Gastrocnemius medialis (tissue), 4 donors: ENCODE results near the gene WNT11. TPM values are rescaled to one million over a fixed set of nuclear protein-coding genes. Genes with fewer than 3 reads are reported as not detected.

Experiments
- ATAC-seq, 2 donors: fragments of 150-250 bp; one replicate each; pipeline ENCODE4 v1.9.1; 2016
- DNase-seq, 2 donors: peaks; one replicate each; pipeline ENCODE4 v3.0.0-alpha.2; 2019
- H3K27ac ChIP-seq, 4 donors: fragments of 200-600 bp; sonication (generic); 1 replicate in 1 of 4; 2 replicates in 3 of 4; pipeline ENCODE4 v1.5.1; 2016 to 2018; ENCODE audit warnings: mild to moderate bottlenecking in 2 of 4, moderate library complexity in 1 of 4
- H3K27me3 ChIP-seq, 3 donors: fragments of 200-600 bp; sonication (generic) in 2 of 3; 1 replicate in 1 of 3; 2 replicates in 2 of 3; pipeline versions ENCODE4 v1.5.1 to v1.6.0; 2016 to 2019; ENCODE audit warnings: mild to moderate bottlenecking in 1 of 3, moderate library complexity in 1 of 3
- H3K36me3 ChIP-seq, 2 donors: fragments of 200-600 bp; sonication (generic) in 1 of 2; one replicate each; pipeline ENCODE4 v1.5.1; 2017 to 2018
- H3K4me1 ChIP-seq, 2 donors: fragments of 200-600 bp; sonication (generic) in 1 of 2; one replicate each; pipeline ENCODE4 v1.5.1; 2016 to 2017; ENCODE audit warnings: mild to moderate bottlenecking in 2 of 2
- H3K4me3 ChIP-seq, 4 donors: fragments of 200-600 bp; sonication (generic) in 3 of 4; 1 replicate in 1 of 4; 2 replicates in 3 of 4; pipeline ENCODE4 v1.5.1; 2016 to 2019; ENCODE audit warnings: mild to moderate bottlenecking in 2 of 4
- H3K9me3 ChIP-seq, 3 donors: fragments of 200-600 bp; sonication (generic) in 2 of 3; 1 replicate in 1 of 3; 2 replicates in 2 of 3; pipeline ENCODE4 v1.5.1; 2016 to 2019
- POLR2A ChIP-seq, 2 donors: fragments of 450-650 bp; IDR thresholded peaks; one replicate each; pipeline ENCODE4 v1.6.1; 2017; ENCODE audit warnings: antibody characterized with exemption in 2 of 2, mild to moderate bottlenecking in 2 of 2, moderate library complexity in 2 of 2
- in situ Hi-C, 4 donors: fragments of 200-750 bp; cut with MboI; loops; one replicate each; pipeline versions ENCODE4 v1.15.0 to v1.8.0; 2017; ENCODE audit warnings: low sequenced_read_pairs in 4 of 4
- intact Hi-C: fragments of 100-400 bp; cut with DNase I; formaldehyde crosslinking; loops from one replicate; pipeline ENCODE4 v1.15.1; 2023; ENCODE audit warnings: low total_unique reads
- total RNA-seq, 4 donors: library from RNA; depleted of rRNA; stranded (reverse); fragments of >200 nt; gene quantifications; one replicate each; pipeline versions ENCODE4 v1.1.0 to v1.2.3, GENCODE V29; 2016
- TF ChIP-seq, protein P1 (sequence below), 5 experiments: fragments of 450-650 bp in 3 of 5; fragments of 200-600 bp in 2 of 5; sonication (generic) in 2 of 5; IDR thresholded peaks in 4 of 5; conservative IDR thresholded peaks in 1 of 5; 1 replicate in 4 of 5; 2 replicates in 1 of 5; pipeline ENCODE4 v1.5.1; 2016 to 2019; ENCODE audit warnings: antibody characterized with exemption in 5 of 5, mild to moderate bottlenecking in 3 of 5, moderate library complexity in 3 of 5

WNT11 gene
- total RNA-seq, 4 donors from 2014 or later = 2.9 to 6.5 (median 4.0) TPM

DNA sequence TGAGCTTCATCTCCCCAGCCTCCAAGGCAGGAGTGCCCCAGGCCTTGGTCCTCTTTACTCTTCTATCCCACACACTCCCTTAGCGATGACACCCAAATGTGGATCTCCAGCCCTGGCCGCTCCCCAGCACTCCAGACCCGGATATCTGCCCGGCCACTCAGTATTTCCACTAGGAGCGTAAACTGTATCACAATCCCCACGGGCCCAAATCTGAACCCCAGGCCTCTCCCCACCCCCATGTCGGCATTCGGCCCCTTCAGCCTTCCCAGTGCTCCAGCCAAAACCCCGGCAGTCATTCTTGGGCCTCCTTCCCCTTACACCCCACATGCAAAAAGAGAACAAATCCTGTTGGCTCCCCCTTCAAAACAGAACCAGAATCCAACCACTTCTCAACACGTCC is 20.8 kb downstream of the WNT11 start:
- H3K27me3 ChIP-seq = no peaks in the 10 kb centered on the region
- no peaks in the 10 kb centered on the region for H3K9me3 ChIP-seq
- no peak for ATAC-seq
- TF ChIP-seq, protein P1, sequence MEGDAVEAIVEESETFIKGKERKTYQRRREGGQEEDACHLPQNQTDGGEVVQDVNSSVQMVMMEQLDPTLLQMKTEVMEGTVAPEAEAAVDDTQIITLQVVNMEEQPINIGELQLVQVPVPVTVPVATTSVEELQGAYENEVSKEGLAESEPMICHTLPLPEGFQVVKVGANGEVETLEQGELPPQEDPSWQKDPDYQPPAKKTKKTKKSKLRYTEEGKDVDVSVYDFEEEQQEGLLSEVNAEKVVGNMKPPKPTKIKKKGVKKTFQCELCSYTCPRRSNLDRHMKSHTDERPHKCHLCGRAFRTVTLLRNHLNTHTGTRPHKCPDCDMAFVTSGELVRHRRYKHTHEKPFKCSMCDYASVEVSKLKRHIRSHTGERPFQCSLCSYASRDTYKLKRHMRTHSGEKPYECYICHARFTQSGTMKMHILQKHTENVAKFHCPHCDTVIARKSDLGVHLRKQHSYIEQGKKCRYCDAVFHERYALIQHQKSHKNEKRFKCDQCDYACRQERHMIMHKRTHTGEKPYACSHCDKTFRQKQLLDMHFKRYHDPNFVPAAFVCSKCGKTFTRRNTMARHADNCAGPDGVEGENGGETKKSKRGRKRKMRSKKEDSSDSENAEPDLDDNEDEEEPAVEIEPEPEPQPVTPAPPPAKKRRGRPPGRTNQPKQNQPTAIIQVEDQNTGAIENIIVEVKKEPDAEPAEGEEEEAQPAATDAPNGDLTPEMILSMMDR (IDR thresholded peaks at IDR 0.05 in 4 of 5, conservative IDR thresholded peaks at IDR 0.05 in 1 of 5) = no peak
- TF ChIP-seq POLR2A (IDR thresholded peaks at IDR 0.05) = no peak
- DNase-seq = no peak
- H3K4me1 ChIP-seq = peaks cover 19 to 29% of the 10 kb centered on the region in 2 donors
- intact Hi-C loops = no loop called here
- in situ Hi-C loops = no loop called here
- no peaks in the 10 kb centered on the region for H3K36me3 ChIP-seq
- H3K4me3 ChIP-seq = no peak overlapping the region
- H3K27ac ChIP-seq = peak overlapping the region; percentile 86 to 90 (median 90)

DNA sequence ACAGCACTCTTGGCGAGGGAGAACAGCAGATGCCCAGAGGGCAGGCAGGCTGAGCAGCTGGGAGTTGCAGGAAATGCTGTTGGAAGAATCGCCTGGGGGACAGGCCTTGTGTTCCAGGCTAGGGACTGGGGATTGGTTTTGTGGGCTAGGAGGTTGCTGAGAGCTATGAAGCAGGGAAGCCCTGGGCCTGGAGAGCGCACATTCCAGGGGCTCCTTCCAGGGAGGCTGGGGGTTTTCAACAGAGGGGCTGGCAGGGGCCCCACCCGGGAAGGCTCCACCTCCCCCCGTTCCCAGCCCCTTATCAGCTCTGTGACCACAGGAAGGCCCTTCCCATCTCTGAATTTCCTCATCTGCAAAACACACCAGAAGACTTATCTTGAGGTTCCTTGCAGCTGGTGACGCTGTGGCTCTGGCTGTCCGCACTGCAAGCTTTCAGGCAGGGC is 21.7 kb downstream of the WNT11 start:
- TF ChIP-seq POLR2A (IDR thresholded peaks at IDR 0.05) = no peak
- TF ChIP-seq, protein P1 (IDR thresholded peaks at IDR 0.05 in 4 of 5, conservative IDR thresholded peaks at IDR 0.05 in 1 of 5) = no peak
- Histone ChIP-seq H3K9me3 (no peaks in the 10 kb centered on the region), H3K27ac (peak overlapping the region in 3 of 4 donors; percentile 86 to 90 (median 89)), H3K36me3 (no peaks in the 10 kb centered on the region), H3K4me1 (peaks cover 19 to 29% of the 10 kb centered on the region in 2 donors), H3K4me3 (no peak overlapping the region), H3K27me3 (no peaks in the 10 kb centered on the region)
- in situ Hi-C loops (no loop called here), intact Hi-C loops (no loop called here)
- no peak for DNase-seq
- no peak for ATAC-seq

GRCh38 chr11:76181371-76181770 is 24.9 kb downstream of the WNT11 start:
- Histone ChIP-seq H3K4me3 (no peak overlapping the region), H3K4me1 (peaks cover 17 to 19% of the 10 kb centered on the region in 2 donors), H3K27me3 (no peaks in the 10 kb centered on the region), H3K27ac (no peak overlapping the region), H3K9me3 (no peaks in the 10 kb centered on the region), H3K36me3 (no peaks in the 10 kb centered on the region)
- intact Hi-C loops = no loop called here
- ATAC-seq (no peak), DNase-seq (no peak)
- no peak for TF ChIP-seq POLR2A (IDR thresholded peaks at IDR 0.05)
- in situ Hi-C loops = no loop called here

DNA sequence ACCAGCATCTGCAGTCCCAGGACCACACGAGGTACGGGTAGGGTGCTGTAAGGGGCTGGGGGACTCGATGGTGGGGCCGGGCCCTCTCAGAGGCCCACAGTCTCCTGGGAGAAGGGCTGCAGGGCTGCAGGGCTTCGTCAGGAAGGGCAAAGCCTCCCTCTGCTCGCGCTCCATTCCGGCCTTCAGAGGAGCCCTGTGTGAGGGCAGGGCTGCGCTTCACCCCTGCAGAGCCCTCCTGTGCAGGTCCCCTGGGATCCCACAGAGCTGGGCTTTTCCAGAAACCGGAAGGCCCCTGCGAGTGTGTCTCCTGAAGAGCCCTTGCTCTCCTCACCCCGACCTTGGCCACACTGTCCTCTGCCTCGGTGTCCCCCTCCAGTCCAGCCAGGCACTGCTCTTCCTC is 27.2 kb downstream of the WNT11 start:
- no peak overlapping the region for H3K27ac ChIP-seq
- DNase-seq = no peak
- H3K4me1 ChIP-seq = no peaks in the 10 kb centered on the region
- in situ Hi-C loops (no loop called here), intact Hi-C loops (no loop called here)
- H3K27me3 ChIP-seq = no peaks in the 10 kb centered on the region
- no peak for ATAC-seq
- no peaks in the 10 kb centered on the region for H3K9me3 ChIP-seq
- no peak overlapping the region for H3K4me3 ChIP-seq
- no peak for TF ChIP-seq POLR2A (IDR thresholded peaks at IDR 0.05)
- TF ChIP-seq, protein P1 (IDR thresholded peaks at IDR 0.05 in 4 of 5, conservative IDR thresholded peaks at IDR 0.05 in 1 of 5) = no peak
- no peaks in the 10 kb centered on the region for H3K36me3 ChIP-seq

- no peaks in the 10 kb centered on the region for H3K27me3 ChIP-seq
- in situ Hi-C loops = no loop called here
- ATAC-seq (no peak), DNase-seq (no peak)
- H3K4me1 ChIP-seq = no peaks in the 10 kb centered on the region
- no peak for TF ChIP-seq POLR2A (IDR thresholded peaks at IDR 0.05)
- H3K4me3 ChIP-seq = no peak overlapping the region
- H3K36me3 ChIP-seq = no peaks in the 10 kb centered on the region
- no peaks in the 10 kb centered on the region for H3K9me3 ChIP-seq
- H3K27ac ChIP-seq = no peak overlapping the region
- intact Hi-C loops = no loop called here
These were observed 29.0 kb downstream of the WNT11 start for GRCh38 chr11:76177250-76177686.

DNA sequence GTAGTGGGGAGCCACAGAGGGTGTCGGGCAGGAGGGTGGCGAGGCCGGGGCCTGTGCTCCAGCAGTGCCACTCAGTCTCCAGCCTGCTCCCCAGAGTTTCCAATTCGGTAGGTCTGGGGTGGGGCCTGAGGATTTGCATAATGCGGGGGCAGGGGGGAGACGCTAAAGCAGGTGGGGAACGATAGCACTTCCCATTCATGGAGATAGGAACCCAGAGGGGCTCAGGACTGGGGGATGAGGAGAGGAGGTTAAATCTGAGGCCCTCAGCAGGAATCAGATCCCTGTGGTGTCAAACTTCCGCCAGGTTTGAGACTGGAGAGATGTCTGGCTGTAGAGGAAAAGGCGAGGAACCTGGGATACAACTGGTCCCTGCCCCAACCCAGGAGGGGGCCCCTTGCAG is 29.8 kb downstream of the WNT11 start:
- intact Hi-C loops = no loop called here
- no peak for TF ChIP-seq POLR2A (IDR thresholded peaks at IDR 0.05)
- TF ChIP-seq, protein P1 (IDR thresholded peaks at IDR 0.05 in 4 of 5, conservative IDR thresholded peaks at IDR 0.05 in 1 of 5) = no peak
- Histone ChIP-seq H3K27me3 (no peaks in the 10 kb centered on the region), H3K4me3 (no peak overlapping the region), H3K36me3 (no peaks in the 10 kb centered on the region), H3K4me1 (no peaks in the 10 kb centered on the region), H3K9me3 (no peaks in the 10 kb centered on the region), H3K27ac (no peak overlapping the region)
- DNase-seq (no peak), ATAC-seq (no peak)
- in situ Hi-C loops = no loop called here
